ENCODE results near the gene MTMR3.
"Not testable (repeated sequence)": the region's sequence is repeated elsewhere in the genome, so short reads cannot be mapped to it uniquely, and the experiment has no call there.

Gene MTMR3

GRCh38 chr22:30061094-30061493 is 178.1 kb downstream of the MTMR3 start:
- not testable (repeated sequence) for DNase-seq

GRCh38 chr22:30062259-30062658 is 179.3 kb downstream of the MTMR3 start:
- no peak for DNase-seq

DNA sequence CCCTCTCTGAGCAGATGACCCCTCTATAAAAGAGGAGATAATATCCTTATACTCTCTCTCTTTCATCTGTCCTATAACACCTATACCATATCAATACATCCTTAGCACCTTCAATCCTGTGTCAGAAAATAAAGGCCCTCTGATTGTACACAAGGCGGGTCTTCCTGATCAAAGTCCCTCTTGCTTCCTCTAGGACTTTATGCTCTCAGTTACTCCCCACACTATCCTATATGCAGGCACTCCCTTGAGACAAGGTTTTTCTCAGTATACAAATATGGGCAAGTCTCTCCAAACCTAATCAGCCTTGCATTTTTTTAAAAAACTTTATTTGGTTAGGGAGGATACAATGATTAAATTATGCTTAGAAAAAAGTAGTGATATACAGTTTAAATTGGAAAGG is 180.0 kb downstream of the MTMR3 start:
- no peak for DNase-seq

GRCh38 chr22:30064172-30064571 is 181.2 kb downstream of the MTMR3 start:
- DNase-seq, result no peak

DNA sequence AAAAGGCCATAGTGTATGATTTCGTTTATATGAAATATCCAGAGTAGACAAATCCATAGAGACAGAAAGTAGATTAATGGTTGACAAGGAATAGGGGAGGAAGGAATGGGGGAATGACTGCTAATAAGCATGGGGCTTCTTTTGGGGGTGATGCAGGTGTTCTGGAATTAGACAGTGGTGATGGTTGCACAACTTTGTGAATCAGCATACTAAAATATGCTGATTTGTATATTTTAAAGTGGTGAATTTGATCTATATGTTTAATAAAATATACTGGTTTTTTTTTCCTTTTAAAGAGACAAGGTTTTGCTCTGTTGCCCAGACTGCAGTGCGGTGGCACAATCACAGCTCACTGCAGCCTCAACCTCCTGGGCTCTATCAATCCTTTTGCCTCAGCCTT is 190.8 kb downstream of the MTMR3 start:
- DNase-seq, result no peak

GRCh38 chr22:30074147-30074546 is 191.2 kb downstream of the MTMR3 start:
- DNase-seq, result no peak

DNA sequence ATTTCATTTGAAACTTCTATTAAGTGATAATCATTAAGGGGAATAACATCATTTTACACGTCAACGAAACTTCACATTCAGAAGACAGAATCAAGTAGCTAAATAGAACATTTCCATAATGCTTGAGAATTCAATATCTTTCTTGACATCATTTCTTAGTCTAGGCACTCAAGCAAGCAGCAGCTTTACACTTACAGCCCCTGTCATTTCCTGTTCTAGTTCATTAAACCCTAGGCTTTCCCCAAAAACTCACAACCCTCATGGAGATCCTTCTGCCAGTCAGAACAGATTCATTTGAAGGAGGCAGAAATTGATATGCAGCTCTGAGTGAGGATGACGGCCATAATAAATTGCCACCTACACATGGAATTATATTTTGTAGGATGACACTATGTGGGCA is 192.0 kb downstream of the MTMR3 start:
- DNase-seq, result no peak

GRCh38 chr22:30077279-30077880 is 194.4 kb downstream of the MTMR3 start:
- no peak for DNase-seq

- DNase-seq, result no peak
Observed at GRCh38 chr22:30078320-30079311, 195.6 kb downstream of the MTMR3 start.

GRCh38 chr22:30079952-30080533 is 197.1 kb downstream of the MTMR3 start, which contains the start of gene HORMAD2:
HORMAD2 (plus strand) TSS chr22:30080464; CDS start chr22:30093953, 13,489 bp downstream.
- no peak for DNase-seq
